Umbilical cord (tissue), 2 donors: ENCODE measurements around the gene HDAC7. TPM values are rescaled to one million over a fixed set of nuclear protein-coding genes. Genes with fewer than 3 reads are reported as not detected.

Experiments used
- DNase-seq: peaks from one replicate; pipeline ENCODE4 v3.0.0-alpha.2; 2015; ENCODE audit warnings: low spot score
- total RNA-seq: library from RNA; depleted of rRNA; stranded (reverse); fragments of >200 nt; gene quantifications from one replicate; pipeline ENCODE4 v1.2.3, GENCODE V29; 2014; ENCODE audit warnings: low replicate concordance; ENCODE audit not compliant: insufficient read depth

The HDAC7 gene
- 23.6 TPM for total RNA-seq

- peak; percentile 88 for DNase-seq
Measured at GRCh38 chr12:47819896-47820630, at the start of gene HDAC7. Gene HDAC7 (minus strand): TSS chr12:47819903. CDS start chr12:47819785, 118 bp downstream.

GRCh38 chr12:47868552-47869031 is 48.9 kb upstream of the HDAC7 start:
- DNase-seq, result no peak

- DNase-seq, result no peak
Measured at GRCh38 chr12:47868041-47868440, 48.3 kb upstream of the HDAC7 start.

GRCh38 chr12:47867495-47867941 is 47.8 kb upstream of the HDAC7 start:
- peak; percentile 63 for DNase-seq

GRCh38 chr12:47864646-47865235 is 45.0 kb upstream of the HDAC7 start:
- DNase-seq, result no peak

GRCh38 chr12:47863985-47864384 is 44.3 kb upstream of the HDAC7 start:
- no peak for DNase-seq

- no peak for DNase-seq
Measured at GRCh38 chr12:47863467-47863866, 43.8 kb upstream of the HDAC7 start.

- DNase-seq, result no peak
Measured at GRCh38 chr12:47862881-47863280, 43.2 kb upstream of the HDAC7 start.

- DNase-seq, result no peak
Measured at GRCh38 chr12:47862167-47862750, 42.6 kb upstream of the HDAC7 start.

GRCh38 chr12:47860873-47861272 is 41.2 kb upstream of the HDAC7 start:
- no peak for DNase-seq

GRCh38 chr12:47860279-47860841 is 40.7 kb upstream of the HDAC7 start:
- no peak for DNase-seq

GRCh38 chr12:47858511-47859266 is 39.0 kb upstream of the HDAC7 start:
- no peak for DNase-seq

GRCh38 chr12:47856721-47857575 is 37.2 kb upstream of the HDAC7 start:
- DNase-seq, result no peak

- DNase-seq, result no peak
Measured at GRCh38 chr12:47856094-47856493, 36.4 kb upstream of the HDAC7 start.

GRCh38 chr12:47855502-47855901 is 35.8 kb upstream of the HDAC7 start:
- DNase-seq, result no peak

- no peak for DNase-seq
Measured at GRCh38 chr12:47854531-47854930, 34.8 kb upstream of the HDAC7 start.

GRCh38 chr12:47852096-47852571 is 32.4 kb upstream of the HDAC7 start:
- DNase-seq, result peak; percentile 81

- DNase-seq, result no peak
Measured at GRCh38 chr12:47851303-47851952, 31.7 kb upstream of the HDAC7 start.

- peak; percentile 77 for DNase-seq
Measured at GRCh38 chr12:47850153-47851084, 30.7 kb upstream of the HDAC7 start.
